ENCODE measurements around the gene NEB.

The NEB gene

GRCh38 chr2:151673016-151673415 is 61.3 kb downstream of the NEB start:
- TF ChIP-seq, protein P1, sequence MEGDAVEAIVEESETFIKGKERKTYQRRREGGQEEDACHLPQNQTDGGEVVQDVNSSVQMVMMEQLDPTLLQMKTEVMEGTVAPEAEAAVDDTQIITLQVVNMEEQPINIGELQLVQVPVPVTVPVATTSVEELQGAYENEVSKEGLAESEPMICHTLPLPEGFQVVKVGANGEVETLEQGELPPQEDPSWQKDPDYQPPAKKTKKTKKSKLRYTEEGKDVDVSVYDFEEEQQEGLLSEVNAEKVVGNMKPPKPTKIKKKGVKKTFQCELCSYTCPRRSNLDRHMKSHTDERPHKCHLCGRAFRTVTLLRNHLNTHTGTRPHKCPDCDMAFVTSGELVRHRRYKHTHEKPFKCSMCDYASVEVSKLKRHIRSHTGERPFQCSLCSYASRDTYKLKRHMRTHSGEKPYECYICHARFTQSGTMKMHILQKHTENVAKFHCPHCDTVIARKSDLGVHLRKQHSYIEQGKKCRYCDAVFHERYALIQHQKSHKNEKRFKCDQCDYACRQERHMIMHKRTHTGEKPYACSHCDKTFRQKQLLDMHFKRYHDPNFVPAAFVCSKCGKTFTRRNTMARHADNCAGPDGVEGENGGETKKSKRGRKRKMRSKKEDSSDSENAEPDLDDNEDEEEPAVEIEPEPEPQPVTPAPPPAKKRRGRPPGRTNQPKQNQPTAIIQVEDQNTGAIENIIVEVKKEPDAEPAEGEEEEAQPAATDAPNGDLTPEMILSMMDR (IDR thresholded peaks at IDR 0.05): no peak
- H3K9me3 ChIP-seq: no peaks in the 10 kb centered on the region
- no peaks in the 10 kb centered on the region for H3K27me3 ChIP-seq
- peaks cover 6 to 8% of the 10 kb centered on the region in 2 experiments for H3K4me1 ChIP-seq (ENCODE audit: control insufficient read depth in 1 of 2, insufficient read depth in 1 of 2, low read depth in 1 of 2, low read length in 1 of 2)
- H3K36me3 ChIP-seq: no peaks in the 10 kb centered on the region
- no peak overlapping the region for H3K27ac ChIP-seq
- H3K4me3 ChIP-seq (ENCODE audit: low read depth in 1 of 2, low read length in 1 of 2): no peak overlapping the region

DNA sequence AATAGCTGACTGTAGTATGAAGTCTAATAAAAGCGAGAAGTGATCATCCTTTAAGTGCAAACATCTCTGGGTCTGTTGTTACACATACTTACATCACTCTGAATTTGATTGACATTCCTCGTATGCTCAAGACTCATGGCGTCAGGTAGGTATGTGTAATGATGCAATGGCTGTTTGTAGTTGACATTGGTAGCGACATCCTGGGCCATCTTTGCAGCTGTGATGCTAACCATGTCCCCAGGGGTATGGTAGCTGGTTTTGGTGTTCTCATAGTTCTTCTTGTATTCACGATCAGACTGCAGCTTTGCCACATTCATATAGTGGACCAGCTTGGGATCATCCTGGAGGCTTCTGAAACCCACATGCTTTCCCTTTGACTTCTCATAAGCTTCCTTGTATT is 62.0 kb downstream of the NEB start:
- TF ChIP-seq, protein P1 (IDR thresholded peaks at IDR 0.05): no peak
- H3K4me1 ChIP-seq (ENCODE audit: control insufficient read depth in 1 of 2, insufficient read depth in 1 of 2, low read depth in 1 of 2, low read length in 1 of 2): peaks cover 6 to 8% of the 10 kb centered on the region in 2 experiments
- H3K27me3 ChIP-seq: no peaks in the 10 kb centered on the region
- H3K27ac ChIP-seq: no peak overlapping the region
- no peaks in the 10 kb centered on the region for H3K9me3 ChIP-seq
- no peak overlapping the region for H3K4me3 ChIP-seq (ENCODE audit: low read depth in 1 of 2, low read length in 1 of 2)
- no peaks in the 10 kb centered on the region for H3K36me3 ChIP-seq

- TF ChIP-seq, protein P1 (IDR thresholded peaks at IDR 0.05): no peak
- Histone ChIP-seq H3K36me3 (no peaks in the 10 kb centered on the region), H3K27me3 (no peaks in the 10 kb centered on the region), H3K4me3 (ENCODE audit: low read depth in 1 of 2, low read length in 1 of 2) (no peak overlapping the region), H3K4me1 (ENCODE audit: control insufficient read depth in 1 of 2, insufficient read depth in 1 of 2, low read depth in 1 of 2, low read length in 1 of 2) (peaks cover 6 to 8% of the 10 kb centered on the region in 2 experiments), H3K9me3 (no peaks in the 10 kb centered on the region), H3K27ac (no peak overlapping the region)
Measured at GRCh38 chr2:151670846-151671597, 63.3 kb downstream of the NEB start.

- Histone ChIP-seq H3K36me3 (no peaks in the 10 kb centered on the region), H3K27ac (no peak overlapping the region), H3K4me1 (ENCODE audit: control insufficient read depth in 1 of 2, insufficient read depth in 1 of 2, low read depth in 1 of 2, low read length in 1 of 2) (peaks cover 6 to 8% of the 10 kb centered on the region in 2 experiments), H3K9me3 (no peaks in the 10 kb centered on the region), H3K4me3 (ENCODE audit: low read depth in 1 of 2, low read length in 1 of 2) (no peak overlapping the region), H3K27me3 (no peaks in the 10 kb centered on the region)
- TF ChIP-seq, protein P1 (IDR thresholded peaks at IDR 0.05): no peak
Measured at GRCh38 chr2:151670346-151670745, 63.9 kb downstream of the NEB start.

- H3K36me3 ChIP-seq: no peaks in the 10 kb centered on the region
- no peak overlapping the region for H3K4me3 ChIP-seq (ENCODE audit: low read depth in 1 of 2, low read length in 1 of 2)
- H3K9me3 ChIP-seq: no peaks in the 10 kb centered on the region
- no peak overlapping the region for H3K27ac ChIP-seq
- TF ChIP-seq, protein P1 (IDR thresholded peaks at IDR 0.05): no peak
- H3K27me3 ChIP-seq: no peaks in the 10 kb centered on the region
- H3K4me1 ChIP-seq (ENCODE audit: control insufficient read depth in 1 of 2, insufficient read depth in 1 of 2, low read depth in 1 of 2, low read length in 1 of 2): peaks cover 6 to 8% of the 10 kb centered on the region in 2 experiments
Measured at GRCh38 chr2:151669585-151670081, 64.6 kb downstream of the NEB start.
